Measurements from ENCODE around the gene SFR1. TPM values are rescaled to one million over a fixed set of nuclear protein-coding genes. Genes with fewer than 3 reads are reported as not detected.

SFR1 gene, protein sequence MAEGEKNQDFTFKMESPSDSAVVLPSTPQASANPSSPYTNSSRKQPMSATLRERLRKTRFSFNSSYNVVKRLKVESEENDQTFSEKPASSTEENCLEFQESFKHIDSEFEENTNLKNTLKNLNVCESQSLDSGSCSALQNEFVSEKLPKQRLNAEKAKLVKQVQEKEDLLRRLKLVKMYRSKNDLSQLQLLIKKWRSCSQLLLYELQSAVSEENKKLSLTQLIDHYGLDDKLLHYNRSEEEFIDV
- 5.9 TPM for polyA plus RNA-seq (ENCODE audit: insufficient read length)

DNA sequence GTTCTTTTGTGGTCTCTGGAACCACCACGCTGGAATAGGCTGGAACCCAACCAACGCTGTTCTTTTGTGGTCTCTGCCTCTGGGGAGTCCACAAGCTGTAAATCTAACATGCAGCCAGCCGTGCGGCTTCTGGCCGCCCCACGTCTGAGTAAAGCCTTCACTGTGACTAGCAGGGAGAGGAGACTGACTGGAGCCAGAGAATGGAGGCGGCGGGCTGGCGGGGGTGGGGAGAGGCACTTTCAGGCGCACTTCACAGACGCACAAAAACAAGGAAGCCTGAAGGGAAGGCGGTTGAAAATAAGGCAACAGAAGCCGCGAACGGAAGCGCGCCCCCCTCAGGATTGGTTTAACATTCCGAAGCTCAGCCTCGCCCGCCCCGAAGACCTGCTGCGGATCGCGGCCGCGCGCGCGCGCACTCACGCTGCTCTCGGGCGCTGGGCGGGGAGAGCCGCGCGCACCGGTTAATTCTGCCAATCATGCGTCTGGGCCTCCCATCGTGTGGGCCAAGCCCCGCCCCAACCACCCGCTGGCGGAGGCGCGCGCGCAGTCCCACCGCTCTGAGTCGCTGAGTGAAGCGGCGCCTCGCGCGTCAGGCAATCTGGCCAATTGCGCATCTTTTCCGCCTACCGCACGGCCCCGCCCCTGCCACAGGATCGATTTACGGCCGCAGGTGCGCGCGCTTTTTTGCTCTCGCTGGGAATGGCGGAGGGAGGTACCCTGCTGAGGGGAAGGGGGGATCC is at the start of gene SFR1:
Gene SFR1, plus strand, starts transcription at position 687 of the 740 bp plus-strand sequence. Its CDS starts 13 bp downstream, at position 700.
- peak; percentile 92 for DNase-seq (ENCODE audit: low read depth)

DNA sequence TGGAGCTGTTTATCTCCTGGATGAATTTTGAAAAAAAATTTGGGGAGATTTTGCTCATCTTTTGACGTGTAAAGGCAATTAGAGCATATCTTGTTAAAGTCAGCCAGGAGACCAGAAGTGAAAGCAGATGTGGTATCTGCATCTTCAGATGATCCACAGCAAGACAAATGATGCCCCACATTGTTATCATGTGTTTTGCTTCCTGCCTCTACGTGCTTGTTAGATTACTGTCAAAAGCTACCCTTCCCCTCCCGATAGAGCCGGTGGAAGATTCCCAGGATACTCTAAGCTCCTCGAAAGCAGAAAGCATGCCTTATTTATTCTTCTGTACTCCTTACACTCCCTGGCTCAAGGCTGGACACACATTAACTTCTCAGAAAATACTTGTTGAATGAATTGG is 49.2 kb upstream of the SFR1 start:
- DNase-seq (ENCODE audit: low read depth) = no peak

DNA sequence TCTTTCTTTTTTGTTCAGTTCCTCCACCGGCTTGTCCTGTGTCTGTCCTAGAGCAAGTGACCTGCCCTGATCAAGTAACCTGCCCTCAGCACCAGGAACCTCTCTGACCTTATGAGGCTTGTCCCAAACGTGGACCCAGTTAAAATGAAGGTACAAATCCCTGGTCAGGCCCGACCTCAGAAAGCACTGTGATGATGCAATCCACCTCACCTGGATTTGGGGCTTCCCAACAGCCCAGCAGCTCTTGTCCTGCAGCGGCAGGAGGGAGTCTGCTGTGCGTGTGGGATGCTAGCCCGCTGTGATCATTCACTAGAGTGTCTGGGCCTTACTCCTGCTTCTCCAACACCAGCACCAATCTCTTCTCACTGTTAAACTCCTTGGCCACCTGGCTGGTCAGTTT is 47.5 kb upstream of the SFR1 start:
- no peak for DNase-seq (ENCODE audit: low read depth)

- DNase-seq (ENCODE audit: low read depth) = peak; percentile 11
These were observed 45.2 kb upstream of the SFR1 start for GRCh38 chr10:104076743-104077160.

- no peak for DNase-seq (ENCODE audit: low read depth)
These were observed 44.7 kb upstream of the SFR1 start for GRCh38 chr10:104077247-104077646.

DNA sequence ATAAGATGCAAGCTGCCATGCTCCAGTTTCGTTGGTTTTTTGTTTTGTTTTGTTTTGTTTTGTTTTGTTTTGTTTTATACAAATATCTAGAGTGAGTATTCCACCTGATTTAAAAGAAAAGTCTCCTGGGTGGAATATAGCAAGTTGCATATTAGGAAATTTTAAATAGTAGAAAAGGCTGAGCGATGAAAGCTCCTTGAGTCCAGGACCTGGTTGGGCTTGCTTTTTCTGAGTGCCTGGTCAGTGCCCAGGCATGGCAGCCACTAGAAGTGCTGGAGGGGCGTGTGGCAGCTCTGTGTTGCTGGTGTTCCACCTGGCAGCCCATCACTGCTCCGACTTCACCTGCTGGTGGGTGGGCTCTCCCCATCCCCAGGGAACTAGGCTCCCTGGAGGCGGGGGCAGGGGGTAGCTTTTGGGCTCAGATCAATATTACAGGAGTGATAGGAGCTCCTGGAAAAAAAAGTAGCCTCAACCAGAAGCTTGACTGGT is 44.3 kb upstream of the SFR1 start:
- no peak for DNase-seq (ENCODE audit: low read depth)

GRCh38 chr10:104080762-104081161 is 41.2 kb upstream of the SFR1 start:
- no peak for DNase-seq (ENCODE audit: low read depth)

DNA sequence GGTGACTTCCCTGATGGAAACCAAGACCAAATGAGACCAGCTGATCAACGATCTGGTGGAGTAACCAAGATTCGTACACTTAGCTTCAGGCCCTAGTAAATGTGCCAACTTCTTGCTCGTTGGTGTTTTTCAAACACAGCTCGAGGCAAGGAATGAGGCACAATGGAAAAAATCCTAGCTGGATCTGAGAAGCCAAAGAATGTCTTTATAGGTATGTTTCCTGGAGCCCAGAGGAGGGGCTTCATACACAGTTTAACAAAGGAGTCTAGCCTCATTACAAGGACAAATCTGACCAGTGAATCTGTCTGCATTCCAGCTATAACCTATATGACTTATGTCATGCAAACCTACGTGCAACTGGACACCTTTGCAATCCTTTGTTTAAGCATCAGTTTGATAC is 40.0 kb upstream of the SFR1 start:
- no peak for DNase-seq (ENCODE audit: low read depth)

- DNase-seq (ENCODE audit: low read depth) = no peak
These were observed 37.4 kb upstream of the SFR1 start for GRCh38 chr10:104084482-104085142.

- no peak for DNase-seq (ENCODE audit: low read depth)
These were observed 36.1 kb upstream of the SFR1 start, which contains the start of gene COL17A1 for GRCh38 chr10:104085801-104086400. COL17A1 (minus strand) TSS chr10:104085880; CDS start chr10:104080673, 5,207 bp downstream.

GRCh38 chr10:104088239-104088638 is 33.7 kb upstream of the SFR1 start:
- no peak for DNase-seq (ENCODE audit: low read depth)

GRCh38 chr10:104089621-104090020 is 32.4 kb upstream of the SFR1 start:
- DNase-seq (ENCODE audit: low read depth) = no peak

- DNase-seq (ENCODE audit: low read depth) = no peak
These were observed 31.4 kb upstream of the SFR1 start for GRCh38 chr10:104090611-104091010.

DNA sequence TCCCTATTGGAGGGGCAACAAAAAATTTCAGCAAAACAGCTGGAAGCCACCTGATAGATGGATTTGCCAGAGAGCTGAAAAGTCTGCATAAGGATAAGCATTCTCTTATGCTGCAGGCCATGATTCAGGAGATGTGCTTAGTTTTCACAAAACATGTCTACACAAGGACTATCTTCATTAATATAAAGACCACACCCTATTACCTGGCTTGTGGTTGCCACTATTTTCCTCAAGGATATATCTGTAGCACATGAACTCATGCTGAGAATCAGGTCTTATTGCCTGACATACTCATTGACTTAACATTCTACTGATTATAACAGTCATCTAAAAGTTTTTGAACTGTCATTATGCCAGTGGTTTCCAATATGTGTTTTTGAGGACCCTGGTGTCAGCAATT is 29.2 kb upstream of the SFR1 start:
- DNase-seq (ENCODE audit: low read depth) = no peak

DNA sequence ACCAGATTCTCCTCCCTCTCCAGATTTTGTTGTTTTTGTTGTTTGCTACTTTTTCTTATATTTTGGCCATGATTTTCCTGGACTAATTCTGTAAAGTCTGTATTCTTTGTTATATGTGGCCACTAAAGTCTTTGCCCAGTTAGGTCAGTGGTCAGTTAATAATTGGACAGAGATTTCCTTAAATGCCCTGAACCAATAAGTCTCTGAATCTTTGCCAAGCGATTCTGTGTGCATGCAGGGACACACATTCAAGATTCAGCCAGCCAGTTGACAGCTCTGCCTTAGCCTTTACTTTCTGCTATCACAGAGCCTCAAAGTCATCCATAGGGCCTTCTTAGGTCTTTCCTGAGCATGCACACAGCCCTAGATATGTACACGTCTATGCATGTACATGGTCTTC is 25.3 kb upstream of the SFR1 start:
- no peak for DNase-seq (ENCODE audit: low read depth)

GRCh38 chr10:104098358-104098925 is 23.5 kb upstream of the SFR1 start:
- DNase-seq (ENCODE audit: low read depth) = no peak

- no peak for DNase-seq (ENCODE audit: low read depth)
These were observed 22.7 kb upstream of the SFR1 start for GRCh38 chr10:104099269-104099668.

- DNase-seq (ENCODE audit: low read depth) = no peak
These were observed 22.0 kb upstream of the SFR1 start for GRCh38 chr10:104099941-104100340.

DNA sequence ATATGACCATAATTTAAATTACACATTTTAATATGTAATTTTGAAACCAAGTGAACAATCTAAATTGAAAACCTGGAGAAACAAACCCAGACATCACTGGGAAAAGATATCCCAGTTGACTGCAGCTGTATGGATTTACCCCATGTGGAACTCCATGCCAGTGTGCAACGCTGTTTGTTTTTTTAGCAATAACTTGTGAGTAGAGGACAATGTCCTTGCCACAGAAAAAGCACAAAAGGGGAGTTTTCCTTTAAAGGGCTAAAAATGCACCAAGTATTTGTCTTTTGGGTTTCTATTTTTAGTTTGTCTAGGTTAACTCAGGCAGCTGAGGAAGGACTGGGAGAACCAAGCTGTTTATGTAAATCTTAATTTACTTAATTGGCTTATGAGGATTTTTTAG is 21.2 kb upstream of the SFR1 start:
- no peak for DNase-seq (ENCODE audit: low read depth)

DNA sequence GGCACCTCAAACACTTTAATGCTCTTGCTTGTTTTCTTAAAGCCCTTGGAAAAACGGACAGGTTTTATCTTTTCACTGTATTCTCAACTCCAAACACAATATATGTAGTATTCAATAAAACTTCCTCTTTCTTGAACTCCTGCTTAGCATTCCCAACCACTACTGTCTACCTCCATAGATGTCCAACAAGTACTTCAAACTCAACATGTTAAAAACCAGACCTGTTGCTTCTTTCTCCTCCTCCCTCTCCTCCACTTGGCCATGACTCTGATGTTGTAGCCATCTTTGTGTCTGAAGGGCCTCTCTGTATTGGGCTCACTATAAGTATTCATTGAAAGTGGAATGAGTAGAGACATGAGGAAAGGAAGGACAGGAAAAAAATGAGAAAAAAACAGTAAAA is 20.1 kb upstream of the SFR1 start:
- no peak for DNase-seq (ENCODE audit: low read depth)

- DNase-seq (ENCODE audit: low read depth) = no peak
These were observed 18.0 kb upstream of the SFR1 start for GRCh38 chr10:104103956-104104355.

DNA sequence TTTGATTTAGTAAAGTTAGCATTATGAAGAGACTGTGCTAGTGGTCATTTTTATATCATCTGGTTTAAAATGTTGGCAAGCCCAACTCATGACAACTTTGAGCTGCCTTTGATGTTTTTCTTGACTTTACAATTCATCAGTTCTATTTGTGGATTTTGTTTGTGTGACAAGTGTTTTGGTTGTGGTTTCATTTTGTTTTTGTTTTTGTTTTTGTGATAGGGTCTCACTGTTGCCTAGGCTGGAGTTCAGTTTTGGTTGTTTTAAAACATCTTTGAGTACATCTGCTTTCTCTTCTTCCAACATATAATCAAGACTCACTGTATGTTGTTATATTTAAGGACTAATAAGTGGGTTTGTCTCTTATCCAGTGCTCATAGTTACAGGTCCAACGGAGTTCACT is 17.6 kb upstream of the SFR1 start:
- DNase-seq (ENCODE audit: low read depth) = no peak
